H1 (cell line): ENCODE data around the gene DTD1. TPM values are rescaled to one million over a fixed set of nuclear protein-coding genes. Genes with fewer than 3 reads are reported as not detected.

Experiments used
- CTCF ChIA-PET: fragments of 300-600 bp; sonication (Branson Sonifier 250); formaldehyde crosslinking; loops from one replicate; lab custom pipeline; 2021; ENCODE audit not compliant: partially characterized antibody; lab: Charles Lee
- POLR2A ChIA-PET: fragments of 300-600 bp; sonication (Branson Sonifier 250); formaldehyde crosslinking; loops from one replicate; lab custom pipeline; 2021; ENCODE audit warnings: inconsistent platforms; ENCODE audit not compliant: partially characterized antibody; lab: Charles Lee
- DNase-seq, 2 experiments: peaks; one replicate each; pipeline versions ENCODE4 v3.0.0 to v3.0.0-alpha.2; 2010 to 2022; ENCODE audit warnings: low spot score in 2 of 2, low read depth in 1 of 2, mixed read lengths in 1 of 2
- FAIRE-seq: peaks from 2 replicates; lab custom pipeline; 2011; peaks lifted over from hg19 to GRCh38; lab: Jason Lieb, UNC
- H2AFZ ChIP-seq: 2 replicates; pipeline ENCODE4 v1.8.1; 2012; ENCODE audit warnings: low read length, inconsistent platforms
- H2AK5ac ChIP-seq: 2 replicates; pipeline ENCODE4 v1.6.1; 2013; ENCODE audit warnings: low read depth, low read length
- H2BK120ac ChIP-seq: replicated peaks from 2 replicates; pipeline ENCODE3; 2013; ENCODE audit warnings: low read depth, low read length, inconsistent platforms
- H2BK12ac ChIP-seq: 2 replicates; pipeline ENCODE4 v1.6.1; 2013; ENCODE audit warnings: low read depth, low read length
- H2BK15ac ChIP-seq: 2 replicates; pipeline ENCODE4 v1.6.1; 2013; ENCODE audit warnings: low read length
- H2BK20ac ChIP-seq: 2 replicates; pipeline ENCODE4 v1.6.1; 2013; ENCODE audit warnings: low read length
- H2BK5ac ChIP-seq: 2 replicates; pipeline ENCODE4 v1.6.1; 2013; ENCODE audit warnings: low read depth, low read length
- H3K14ac ChIP-seq: 2 replicates; pipeline ENCODE4 v1.6.1; 2013; ENCODE audit warnings: inconsistent platforms; ENCODE audit not compliant: insufficient read length
- H3K18ac ChIP-seq: 2 replicates; pipeline ENCODE4 v1.6.1; 2013; ENCODE audit warnings: low read length; ENCODE audit errors: extremely low read depth
- H3K23ac ChIP-seq: 2 replicates; pipeline ENCODE4 v1.6.1; 2013; ENCODE audit warnings: inconsistent platforms; ENCODE audit not compliant: insufficient read length
- H3K23me2 ChIP-seq: 2 replicates; pipeline ENCODE4 v1.6.1; 2013; ENCODE audit warnings: low read depth, low read length
- H3K27ac ChIP-seq: 2 replicates; pipeline ENCODE4 v1.6.1; 2011; ENCODE audit warnings: low read depth, low read length, inconsistent platforms
- H3K27me3 ChIP-seq, 4 experiments: replicated peaks in 1 of 4; 1 replicate in 1 of 4; 2 replicates in 3 of 4; pipeline versions ENCODE4 v1.6.1 to v1.8.1; 2011 to 2013; ENCODE audit warnings: low read length in 3 of 4, mild to moderate bottlenecking in 3 of 4, inconsistent platforms in 2 of 4, mixed read lengths in 2 of 4, moderate library complexity in 1 of 4; ENCODE audit not compliant: control insufficient read depth in 3 of 4, insufficient read depth in 3 of 4; ENCODE audit errors: extremely low read depth in 1 of 4
- H3K36me3 ChIP-seq, 4 experiments: 2 replicates each; pipeline versions ENCODE4 v1.6.1 to v1.8.1; 2011 to 2013; ENCODE audit warnings: mild to moderate bottlenecking in 4 of 4, low read length in 3 of 4, moderate library complexity in 2 of 4, control low read depth in 1 of 4, inconsistent platforms in 1 of 4; ENCODE audit not compliant: insufficient read depth in 4 of 4, control insufficient read depth in 2 of 4
- H3K4ac ChIP-seq: replicated peaks from 2 replicates; pipeline ENCODE3; 2013; ENCODE audit warnings: low read length, low read depth, mixed read lengths, inconsistent platforms; ENCODE audit not compliant: insufficient read length
- H3K4me1 ChIP-seq, 4 experiments: replicated peaks in 1 of 4; 1 replicate in 1 of 4; 2 replicates in 3 of 4; pipeline versions ENCODE4 v1.6.1 to v1.8.1; 2011 to 2013; ENCODE audit warnings: low read length in 3 of 4, inconsistent platforms in 2 of 4, mixed read lengths in 1 of 4; ENCODE audit not compliant: insufficient read depth in 4 of 4, control insufficient read depth in 3 of 4
- H3K4me2 ChIP-seq, 2 experiments: 2 replicates each; pipeline versions ENCODE4 v1.6.1 to v1.8.1; 2011 to 2013; ENCODE audit warnings: low read depth in 2 of 2, low read length in 2 of 2, control low read depth in 1 of 2, inconsistent platforms in 1 of 2, mild to moderate bottlenecking in 1 of 2; ENCODE audit not compliant: insufficient read depth in 1 of 2
- H3K4me3 ChIP-seq, 4 experiments: fragments of 200-600, 300-600 bp in 1 of 4; sonication (generic), shearing (Covaris generic), sonication (Bioruptor Twin) in 1 of 4; 2 replicates each; pipeline versions ENCODE4 v1.5.1 to v1.8.1; 2011 to 2016; ENCODE audit warnings: low read length in 4 of 4, low read depth in 3 of 4, control low read depth in 2 of 4, inconsistent platforms in 2 of 4, mild to moderate bottlenecking in 2 of 4, mixed read lengths in 1 of 4, moderate library complexity in 1 of 4; ENCODE audit not compliant: insufficient read depth in 2 of 4; ENCODE audit errors: extremely low read depth in 1 of 4
- H3K56ac ChIP-seq: replicated peaks from 2 replicates; pipeline ENCODE3; 2013; ENCODE audit warnings: low read depth, mild to moderate bottlenecking, mixed read lengths, low read length, inconsistent platforms; ENCODE audit not compliant: insufficient read length
- H3K79me1 ChIP-seq: 2 replicates; pipeline ENCODE4 v1.6.1; 2013; ENCODE audit warnings: low read depth, low read length, control low read depth
- H3K79me2 ChIP-seq, 2 experiments: 2 replicates each; pipeline versions ENCODE4 v1.6.1 to v1.8.1; 2012 to 2013; ENCODE audit warnings: low read length in 2 of 2, mild to moderate bottlenecking in 2 of 2, inconsistent platforms in 1 of 2; ENCODE audit not compliant: insufficient read depth in 2 of 2, control insufficient read depth in 1 of 2
- H3K9ac ChIP-seq, 4 experiments: replicated peaks in 1 of 4; 1 replicate in 1 of 4; 2 replicates in 3 of 4; pipeline versions ENCODE4 v1.6.1 to v1.8.1; 2011 to 2013; ENCODE audit warnings: low read depth in 3 of 4, low read length in 3 of 4, control low read depth in 2 of 4, mild to moderate bottlenecking in 2 of 4, moderate library complexity in 2 of 4, inconsistent platforms in 1 of 4; ENCODE audit errors: extremely low read depth in 1 of 4
- H3K9me3 ChIP-seq, 2 experiments: 2 replicates each; pipeline versions ENCODE4 v1.6.1 to v1.8.1; 2012 to 2013; ENCODE audit warnings: mild to moderate bottlenecking in 2 of 2, moderate library complexity in 2 of 2, control low read depth in 1 of 2, inconsistent platforms in 1 of 2, low read depth in 1 of 2, low read length in 1 of 2, mixed read lengths in 1 of 2; ENCODE audit not compliant: insufficient read depth in 2 of 2
- H4K20me1 ChIP-seq, 2 experiments: replicated peaks in 1 of 2; 2 replicates each; pipeline versions ENCODE3 to v1.8.1; 2011 to 2013; ENCODE audit warnings: inconsistent platforms in 2 of 2, low read length in 2 of 2, mild to moderate bottlenecking in 1 of 2; ENCODE audit not compliant: insufficient read depth in 2 of 2, control insufficient read depth in 1 of 2
- H4K5ac ChIP-seq: 2 replicates; pipeline ENCODE4 v1.6.1; 2013; ENCODE audit warnings: low read length, low read depth, mixed read lengths, inconsistent platforms; ENCODE audit not compliant: insufficient read length
- H4K8ac ChIP-seq: 2 replicates; pipeline ENCODE4 v1.8.0; 2013; ENCODE audit warnings: mild to moderate bottlenecking, moderate library complexity, low read length, inconsistent platforms; ENCODE audit not compliant: insufficient read depth; ENCODE audit errors: extremely low read depth
- H4K91ac ChIP-seq: replicated peaks from 2 replicates; pipeline ENCODE3; 2013; ENCODE audit warnings: low read length, mixed read lengths, inconsistent platforms; ENCODE audit not compliant: insufficient read length
- BCL11A ChIP-seq, 2 experiments: IDR thresholded peaks; one replicate each; pipeline ENCODE4 v1.6.1; 2011; ENCODE audit warnings: low read depth in 2 of 2, low read length in 2 of 2, mild to moderate bottlenecking in 2 of 2
- BRCA1 ChIP-seq: IDR thresholded peaks from 2 replicates; pipeline ENCODE4 v1.6.1; 2012; ENCODE audit warnings: low read depth, low read length, improper control_type of control experiment
- CREB1 ChIP-seq: IDR thresholded peaks from 2 replicates; pipeline ENCODE4 v1.6.1; 2012; ENCODE audit warnings: inconsistent platforms
- EP300 ChIP-seq, 2 experiments: IDR thresholded peaks; 1 replicate in 1 of 2; 2 replicates in 1 of 2; pipeline ENCODE4 v1.6.1; 2011 to 2012; ENCODE audit warnings: low read depth in 2 of 2, low read length in 2 of 2, mild to moderate bottlenecking in 2 of 2, borderline replicate concordance in 1 of 2, inconsistent platforms in 1 of 2, moderate library complexity in 1 of 2
- HDAC2 ChIP-seq, 2 experiments: fragments of 300-600 bp in 1 of 2; sonication (generic) in 1 of 2; IDR thresholded peaks; 2 replicates each; pipeline ENCODE4 v1.6.1; 2011 to 2012; ENCODE audit warnings: low read depth in 2 of 2, low read length in 2 of 2, mild to moderate bottlenecking in 2 of 2, moderate library complexity in 2 of 2, borderline replicate concordance in 1 of 2, inconsistent platforms in 1 of 2
- KDM1A ChIP-seq: fragments of 200-600, 300-600 bp; sonication (generic); IDR thresholded peaks from 2 replicates; pipeline ENCODE4 v1.7.1; 2016; ENCODE audit warnings: mild to moderate bottlenecking, low read length, borderline replicate concordance
- NANOG ChIP-seq: IDR thresholded peaks from 2 replicates; pipeline ENCODE4 v1.6.1; 2011; ENCODE audit warnings: low read length, low read depth, mild to moderate bottlenecking, inconsistent platforms; ENCODE audit not compliant: insufficient read depth, poor library complexity, severe bottlenecking
- POLR2AphosphoS5 ChIP-seq: IDR thresholded peaks from 2 replicates; pipeline ENCODE4 v1.6.1; 2011; ENCODE audit warnings: low read depth, low read length
- SAP30 ChIP-seq: fragments of 300-600 bp; sonication (generic); IDR thresholded peaks from 2 replicates; pipeline ENCODE4 v1.7.1; 2012; ENCODE audit warnings: low read length, moderate library complexity, mild to moderate bottlenecking, inconsistent platforms; ENCODE audit not compliant: insufficient read depth, insufficient replicate concordance
- TBP ChIP-seq: IDR thresholded peaks from 2 replicates; pipeline ENCODE4 v1.6.1; 2011; ENCODE audit warnings: low read depth, low read length, improper control_type of control experiment
- USF2 ChIP-seq: IDR thresholded peaks from 2 replicates; pipeline ENCODE4 v1.6.1; 2011; ENCODE audit warnings: low read length, improper control_type of control experiment
- YY1 ChIP-seq: IDR thresholded peaks from 2 replicates; pipeline ENCODE4 v1.6.1; 2011; ENCODE audit warnings: low read depth, mild to moderate bottlenecking, low read length
- WGBS, 2 experiments: shearing (Covaris generic) in 1 of 2; methylation state at CpG; one replicate each; pipeline versions ENCODE4 v1.1.6 to v1.1.7; 2013 to 2015; ENCODE audit warnings: low lambda C conversion rate in 2 of 2, mixed read lengths in 2 of 2, inconsistent platforms in 1 of 2, low coverage in 1 of 2, missing lambda C conversion rate in 1 of 2; ENCODE audit not compliant: insufficient replicate concordance in 2 of 2, insufficient coverage in 1 of 2, insufficient read length in 1 of 2; ENCODE audit errors: extremely low coverage in 1 of 2, missing lambda C conversion rate in 1 of 2; 5-methylcytosine and 5-hydroxymethylcytosine counted together
- polyA plus RNA-seq, 7 experiments: library from polyadenylated mRNA; depleted of rRNA in 3 of 7; stranded (reverse) in 5 of 7; unstranded in 2 of 7; fragments of >200 nt in 5 of 7; fragments of 200-250 nt in 2 of 7; gene quantifications; 1 replicate in 5 of 7; 2 replicates in 1 of 7; 4 replicates in 1 of 7; pipeline versions ENCODE4 v1.2.1 to v1.2.3, GENCODE V29; 2011 to 2013; ENCODE audit warnings: missing spikeins in 2 of 7, mixed read lengths in 2 of 7
- total RNA-seq: library from RNA; stranded (reverse); fragmentation: NEBNext Ultra II Directional; extraction: Animal tissue kit (Norgen Biotek cat#: 25700); gene quantifications from 2 replicates; pipeline ENCODE4 v1.2.1, GENCODE V29; 2021

DTD1 gene
- total and polyA plus RNA-seq, 2 of the 8 experiments (the other 6 are each of a cell fraction or from before 2014, with no cell fraction given) = 49.7 to 66.6 TPM

- Histone ChIP-seq H3K9me3 (no peaks in the 10 kb centered on the region), H3K9ac (peak overlapping the region; percentile 39 to 82 (median 75)), H3K27ac (no peak overlapping the region), H2BK20ac (no peak overlapping the region), H2BK12ac (0 out of 2 replicates have a peak overlapping the region, but pooled peaks have one; percentile 42), H2BK120ac (no peak overlapping the region), H4K5ac (no peak overlapping the region), H3K36me3 (no peaks in the 10 kb centered on the region), H3K56ac (no peak overlapping the region), H3K14ac (no peak overlapping the region), H3K4me3 (peak overlapping the region; percentile 57 to 84 (median 73)), H3K4me2 (peak overlapping the region; percentile 66 to 79), H2AK5ac (no peak overlapping the region), H3K27me3 (no peaks in the 10 kb centered on the region; a peak in 1 of 7 replicates), H3K23me2 (peaks cover 3% of the 10 kb centered on the region; the same call in 1 of the 2 replicates), H2AFZ (0 out of 2 replicates have a peak overlapping the region, but pooled peaks have one; percentile 47), H2BK5ac (no peak overlapping the region; the same call in 1 of the 2 replicates), H3K4ac (no peak overlapping the region), H3K18ac (no peak overlapping the region), H3K79me2 (peaks cover 0 to 32% of the 10 kb centered on the region in 2 experiments; a peak in 2 of 4 replicates), H4K20me1 (peaks cover 0 to 2% of the 10 kb centered on the region in 2 experiments), H3K23ac (no peak overlapping the region), H4K8ac (no peak overlapping the region; the same call in 1 of the 2 replicates), H4K91ac (peak overlapping the region; percentile 52), H3K79me1 (no peaks in the 10 kb centered on the region; the same call in 1 of the 2 replicates), H3K4me1 (peaks cover 3 to 13% (median 4%) of the 10 kb centered on the region in 4 experiments; a peak in 5 of 7 replicates), H2BK15ac (no peak overlapping the region)
- ChIA-PET POLR2A (interaction anchor here (0.6 to 1.0 kb wide), 5 partner anchors 9 to 92 kb away, joined by 3 read pairs; partner anchors contain the start of gene RBBP9), CTCF (interaction anchor here (0.7 to 1.5 kb wide), 6 partner anchors 9 to 122 kb away, joined by 3 to 4 read pairs (median 3); no protein-coding TSS in a partner anchor)
- FAIRE-seq (no peak), DNase-seq (peak in 1 of 2 experiments; percentile 51)
- 10% methylated on average over 18 of the region's 18 CpGs; no CpG with 5 or more reads in 1 of the 2 experiments for WGBS, 2 experiments
- TF ChIP-seq BRCA1 (no peak), HDAC2 (IDR thresholded peaks at IDR 0.05; ENCODE audit: borderline replicate concordance in 1 of 2, low read depth in 2 of 2, low read length in 2 of 2) (no peak), SAP30 (no peak), EP300 (IDR thresholded peaks at IDR 0.05; ENCODE audit: borderline replicate concordance in 1 of 2, low read depth in 2 of 2, low read length in 2 of 2) (no peak), POLR2AphosphoS5 (no peak), TBP (no peak), USF2 (no peak), BCL11A (IDR thresholded peaks at IDR 0.05; ENCODE audit: low read depth in 2 of 2, low read length in 2 of 2) (no peak), NANOG (no peak), YY1 (no peak), KDM1A (no peak), CREB1 (no peak)
Measured at GRCh38 chr20:18588574-18588933, 700 bp downstream of the DTD1 start.
